ENCODE measurements around the gene CCDC107.

DNA sequence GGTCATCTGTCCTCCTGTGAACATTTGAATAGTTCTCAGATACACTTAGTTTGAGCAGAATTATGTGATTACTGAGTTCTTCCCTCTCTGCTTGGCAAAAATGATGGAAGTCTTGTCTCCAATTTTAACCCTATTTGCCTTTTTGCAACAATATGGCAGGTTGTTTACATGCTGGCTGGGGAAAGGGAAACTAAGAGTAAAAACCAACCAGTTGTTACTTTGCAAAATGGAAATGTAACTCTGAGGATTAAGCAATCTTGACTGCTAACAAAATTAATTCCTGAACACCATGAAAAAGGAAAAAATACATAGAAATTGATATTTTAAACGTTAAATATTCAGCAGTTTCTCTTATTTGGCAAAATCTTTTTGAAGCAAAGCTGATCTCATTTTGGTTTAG is 18.5 kb upstream of the CCDC107 start:
- TF ChIP-seq ESRRA (IDR thresholded peaks at IDR 0.05; ENCODE audit: borderline replicate concordance, low read length) (no peak), POLR2A (IDR thresholded peaks at IDR 0.05; ENCODE audit: low read length) (no peak), RFX5 (IDR thresholded peaks at IDR 0.05) (no peak), KDM1A (IDR thresholded peaks at IDR 0.05; ENCODE audit: low read depth) (no peak), CBX2 (IDR thresholded peaks at IDR 0.05; ENCODE audit: borderline replicate concordance, low read depth) (no peak), KDM5A (IDR thresholded peaks at IDR 0.05) (no peak), EP300 (IDR thresholded peaks at IDR 0.05) (no peak)
- TF ChIP-seq, protein P1, sequence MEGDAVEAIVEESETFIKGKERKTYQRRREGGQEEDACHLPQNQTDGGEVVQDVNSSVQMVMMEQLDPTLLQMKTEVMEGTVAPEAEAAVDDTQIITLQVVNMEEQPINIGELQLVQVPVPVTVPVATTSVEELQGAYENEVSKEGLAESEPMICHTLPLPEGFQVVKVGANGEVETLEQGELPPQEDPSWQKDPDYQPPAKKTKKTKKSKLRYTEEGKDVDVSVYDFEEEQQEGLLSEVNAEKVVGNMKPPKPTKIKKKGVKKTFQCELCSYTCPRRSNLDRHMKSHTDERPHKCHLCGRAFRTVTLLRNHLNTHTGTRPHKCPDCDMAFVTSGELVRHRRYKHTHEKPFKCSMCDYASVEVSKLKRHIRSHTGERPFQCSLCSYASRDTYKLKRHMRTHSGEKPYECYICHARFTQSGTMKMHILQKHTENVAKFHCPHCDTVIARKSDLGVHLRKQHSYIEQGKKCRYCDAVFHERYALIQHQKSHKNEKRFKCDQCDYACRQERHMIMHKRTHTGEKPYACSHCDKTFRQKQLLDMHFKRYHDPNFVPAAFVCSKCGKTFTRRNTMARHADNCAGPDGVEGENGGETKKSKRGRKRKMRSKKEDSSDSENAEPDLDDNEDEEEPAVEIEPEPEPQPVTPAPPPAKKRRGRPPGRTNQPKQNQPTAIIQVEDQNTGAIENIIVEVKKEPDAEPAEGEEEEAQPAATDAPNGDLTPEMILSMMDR (IDR thresholded peaks at IDR 0.05) = no peak

Data from A549 (cell line).